SK-N-MC (cell line): Measurements from ENCODE around the gene KCNC3.

Source experiments
- EZH2 ChIP-seq: fragments of 200-600 bp; sonication (generic); IDR thresholded peaks from one replicate; pipeline ENCODE4 v1.6.1; 2017; ENCODE audit warnings: antibody characterized with exemption
- POLR2AphosphoS5 ChIP-seq: IDR thresholded peaks from 2 replicates; pipeline ENCODE4 v1.6.1; 2012; ENCODE audit warnings: mild to moderate bottlenecking, low read depth, low read length, borderline replicate concordance

DNA sequence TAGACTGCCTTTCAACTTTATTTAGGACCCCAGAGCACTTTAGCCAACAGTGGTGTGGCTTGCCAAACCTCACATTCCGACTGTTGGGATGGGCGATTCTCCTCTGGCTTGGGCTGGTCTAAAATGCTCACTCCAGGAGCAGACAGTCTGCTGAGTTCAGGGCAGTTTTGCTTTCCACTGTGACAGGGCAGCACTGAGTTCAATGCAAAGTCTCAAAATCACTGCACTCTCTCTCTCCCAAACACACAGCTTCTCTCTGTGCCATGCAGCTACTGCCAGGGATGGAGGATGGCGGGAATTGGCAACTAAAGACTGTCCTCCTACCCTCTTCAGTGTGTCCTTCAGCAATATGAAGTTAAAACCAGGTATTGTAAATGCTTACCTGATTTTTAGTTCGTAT, 23.1 kb upstream of the KCNC3 start:
- no peak for TF ChIP-seq POLR2AphosphoS5
- no peak for TF ChIP-seq EZH2
